GM12878 (cell line): ENCODE data around the gene NDC1. TPM values are rescaled to one million over a fixed set of nuclear protein-coding genes. Genes with fewer than 3 reads are reported as not detected.

Experiments
- ATAC-seq: fragments of 200-7000 bp; cut with Tn5 transposase; 3 replicates; pipeline ENCODE4 v1.9.1; 2020; ENCODE audit warnings: mild to moderate bottlenecking, moderate library complexity
- BruUV-seq: library from RNA; stranded (reverse); fragments of 400-500 nt; replicated peaks from 2 replicates; lab custom pipeline; 2021; lab: Mats Ljungman, UMichigan
- CTCF ChIA-PET: fragments of 300-600 bp; sonication (Branson Sonifier 250); formaldehyde crosslinking; extraction: SDS; loops from one replicate; lab custom pipeline; 2021; ENCODE audit warnings: inconsistent platforms; lab: Yijun Ruan, JAX
- POLR2A ChIA-PET: fragments of 350-600 bp; formaldehyde crosslinking; extraction: SDS; loops from one replicate; lab custom pipeline; 2021; ENCODE audit warnings: inconsistent platforms; lab: Charles Lee
- RAD21 ChIA-PET: fragments of 300-600 bp; sonication (Branson Sonifier 250); formaldehyde crosslinking; loops from one replicate; lab custom pipeline; 2023; ENCODE audit warnings: antibody characterized with exemption; ENCODE audit not compliant: unreplicated experiment; lab: Charles Lee
- SMC1A ChIA-PET: fragments of 300-600 bp; sonication (Branson Sonifier 250); formaldehyde crosslinking; loops from one replicate; lab custom pipeline; 2023; ENCODE audit not compliant: unreplicated experiment, uncharacterized antibody; lab: Charles Lee
- DNase-seq: peaks from one replicate; pipeline ENCODE4 v3.0.0-alpha.2; 2011; ENCODE audit warnings: low read depth, low spot score
- FAIRE-seq: peaks from 3 replicates; lab custom pipeline; 2011; peaks lifted over from hg19 to GRCh38; lab: Jason Lieb, UNC
- H2AFZ ChIP-seq: 2 replicates; pipeline ENCODE4 v1.6.0; 2011; ENCODE audit warnings: low read depth, low read length, control low read depth; ENCODE audit not compliant: control insufficient read depth
- H3K27ac ChIP-seq: 2 replicates; pipeline ENCODE4 v1.5.1; 2011; ENCODE audit warnings: control low read depth; ENCODE audit not compliant: control insufficient read depth, insufficient read depth
- H3K27me3 ChIP-seq, 2 experiments: replicated peaks in 1 of 2; 2 replicates each; pipeline versions ENCODE4 v1.6.0 to v1.6.1; 2011; ENCODE audit warnings: low read length in 1 of 2; ENCODE audit not compliant: control insufficient read depth in 2 of 2, insufficient read depth in 2 of 2
- H3K36me3 ChIP-seq, 2 experiments: 2 replicates each; pipeline ENCODE4 v1.5.1; 2011; ENCODE audit warnings: low read length in 1 of 2; ENCODE audit not compliant: control insufficient read depth in 2 of 2, insufficient read depth in 2 of 2
- H3K4me1 ChIP-seq: 2 replicates; pipeline ENCODE4 v1.6.1; 2011; ENCODE audit warnings: mild to moderate bottlenecking, low read length, moderate library complexity, mixed read lengths; ENCODE audit not compliant: control insufficient read depth, insufficient read depth
- H3K4me2 ChIP-seq: 2 replicates; pipeline ENCODE4 v1.6.0; 2011; ENCODE audit warnings: control low read depth; ENCODE audit not compliant: control insufficient read depth, insufficient read depth
- H3K4me3 ChIP-seq: fragments of 200-600 bp; sonication (generic); 2 replicates; pipeline ENCODE4 v1.5.1; 2016
- H3K79me2 ChIP-seq: 2 replicates; pipeline ENCODE4 v1.6.0; 2011; ENCODE audit warnings: low read length; ENCODE audit not compliant: control insufficient read depth, insufficient read depth
- H3K9ac ChIP-seq: 2 replicates; pipeline ENCODE4 v1.8.0; 2011; ENCODE audit warnings: low read length, control low read depth, mixed read lengths; ENCODE audit not compliant: control insufficient read depth, insufficient read depth
- H3K9me3 ChIP-seq: replicated peaks from 3 replicates; pipeline ENCODE4 v1.5.1; 2011; ENCODE audit warnings: mild to moderate bottlenecking, low read length; ENCODE audit not compliant: control insufficient read depth, insufficient read depth
- H4K20me1 ChIP-seq: 2 replicates; pipeline ENCODE4 v1.6.0; 2011; ENCODE audit not compliant: control insufficient read depth, insufficient read depth
- CHD2 ChIP-seq: IDR thresholded peaks from 2 replicates; pipeline ENCODE4 v1.6.1; 2011; ENCODE audit warnings: low read depth, low read length, improper control_type of control experiment, borderline replicate concordance
- CHD4 ChIP-seq: fragments of 200-600 bp; sonication (generic); IDR thresholded peaks from 2 replicates; pipeline ENCODE4 v1.6.1; 2016; ENCODE audit warnings: mild to moderate bottlenecking
- DPF2 ChIP-seq: fragments of 450-650 bp; IDR thresholded peaks from 2 replicates; pipeline ENCODE4 v1.6.1; 2017; ENCODE audit warnings: mild to moderate bottlenecking
- EGR1 ChIP-seq, 2 experiments: IDR thresholded peaks; 1 replicate in 1 of 2; 2 replicates in 1 of 2; pipeline ENCODE4 v1.6.1; 2011 to 2012; ENCODE audit warnings: low read depth in 2 of 2, low read length in 2 of 2, borderline replicate concordance in 1 of 2, mild to moderate bottlenecking in 1 of 2, moderate library complexity in 1 of 2
- FOS ChIP-seq: IDR thresholded peaks from 3 replicates; pipeline ENCODE4 v1.6.1; 2011; ENCODE audit warnings: borderline replicate concordance; ENCODE audit not compliant: insufficient read length; ENCODE audit errors: extremely low read depth
- IKZF1 ChIP-seq: fragments of 450-650 bp; conservative IDR thresholded peaks from 2 replicates; pipeline ENCODE4 v1.6.1; 2017; ENCODE audit warnings: antibody characterized with exemption, mild to moderate bottlenecking
- NFYB ChIP-seq: IDR thresholded peaks from 2 replicates; pipeline ENCODE4 v1.6.1; 2011; ENCODE audit warnings: low read depth, mild to moderate bottlenecking, low read length, improper control_type of control experiment, moderate library complexity; ENCODE audit not compliant: insufficient read depth
- SP1 ChIP-seq: IDR thresholded peaks from one replicate; pipeline ENCODE4 v1.6.1; 2011; ENCODE audit warnings: low read depth, low read length
- STAT1 ChIP-seq: fragments of 450-650 bp; conservative IDR thresholded peaks from 2 replicates; pipeline ENCODE4 v1.6.1; 2014; ENCODE audit warnings: antibody characterized with exemption, mild to moderate bottlenecking
- WGBS: methylation state at CpG from one replicate; pipeline ENCODE4 v1.1.6; 2016; ENCODE audit warnings: low lambda C conversion rate; ENCODE audit not compliant: insufficient replicate concordance, insufficient coverage; ENCODE audit errors: missing lambda C conversion rate; 5-methylcytosine and 5-hydroxymethylcytosine counted together
- in situ Hi-C: fragments of 300-500 bp; cut with MboI; formaldehyde crosslinking; loops from 9 replicates; pipeline ENCODE4 v1.14.3; 2018; ENCODE audit warnings: mixed read lengths
- intact Hi-C: fragments of 100-400 bp; cut with micrococcal nuclease; formaldehyde crosslinking; loops from one replicate; pipeline ENCODE4 v1.14.2; 2022; ENCODE audit not compliant: unreplicated experiment
- polyA plus RNA-seq, 11 experiments: library from polyadenylated mRNA; depleted of rRNA in 4 of 11; unstranded in 6 of 11; stranded (reverse) in 5 of 11; fragments of >200 nt; fragmentation: Nextera tagmentation in 4 of 11; fragmentation: Illumina TruSeq in 1 of 11; extraction: Ambion mirVana in 4 of 11; extraction: Trizol in 1 of 11; gene quantifications; 1 replicate in 1 of 11; 2 replicates in 10 of 11; pipeline versions ENCODE4 v1.2.1 to v1.2.3, GENCODE V29; 2011 to 2016; ENCODE audit warnings: inconsistent platforms in 2 of 11, missing spikeins in 2 of 11, low read depth in 1 of 11
- total RNA-seq, 4 experiments: library from RNA; depleted of rRNA in 3 of 4; stranded (reverse); fragments of >200 nt in 3 of 4; fragmentation: Illumina TruSeq in 1 of 4; extraction: Trizol in 1 of 4; gene quantifications; 2 replicates each; pipeline versions ENCODE4 v1.2.1 to v1.2.3, GENCODE V29; 2013 to 2021
- TF ChIP-seq, protein P1 (sequence below): IDR thresholded peaks from 2 replicates; pipeline ENCODE4 v1.6.1; 2011; ENCODE audit warnings: mild to moderate bottlenecking, low read depth, low read length, moderate library complexity; ENCODE audit not compliant: insufficient replicate concordance
- TF ChIP-seq, protein P2 (sequence below): fragments of 450-650 bp; IDR thresholded peaks from 2 replicates; pipeline ENCODE4 v1.6.1; 2018; ENCODE audit warnings: mild to moderate bottlenecking, low read depth, moderate library complexity; ENCODE audit not compliant: partially characterized antibody
- TF ChIP-seq, protein P3 (sequence below): fragments of 450-650 bp; IDR thresholded peaks from 2 replicates; pipeline ENCODE4 v1.6.1; 2016; ENCODE audit warnings: mild to moderate bottlenecking

Gene NDC1
- total and polyA plus RNA-seq, 10 of the 15 experiments (the other 5 are each of a cell fraction or from before 2014, with no cell fraction given), result 20.2 to 77.6 (median 47.1) TPM

DNA sequence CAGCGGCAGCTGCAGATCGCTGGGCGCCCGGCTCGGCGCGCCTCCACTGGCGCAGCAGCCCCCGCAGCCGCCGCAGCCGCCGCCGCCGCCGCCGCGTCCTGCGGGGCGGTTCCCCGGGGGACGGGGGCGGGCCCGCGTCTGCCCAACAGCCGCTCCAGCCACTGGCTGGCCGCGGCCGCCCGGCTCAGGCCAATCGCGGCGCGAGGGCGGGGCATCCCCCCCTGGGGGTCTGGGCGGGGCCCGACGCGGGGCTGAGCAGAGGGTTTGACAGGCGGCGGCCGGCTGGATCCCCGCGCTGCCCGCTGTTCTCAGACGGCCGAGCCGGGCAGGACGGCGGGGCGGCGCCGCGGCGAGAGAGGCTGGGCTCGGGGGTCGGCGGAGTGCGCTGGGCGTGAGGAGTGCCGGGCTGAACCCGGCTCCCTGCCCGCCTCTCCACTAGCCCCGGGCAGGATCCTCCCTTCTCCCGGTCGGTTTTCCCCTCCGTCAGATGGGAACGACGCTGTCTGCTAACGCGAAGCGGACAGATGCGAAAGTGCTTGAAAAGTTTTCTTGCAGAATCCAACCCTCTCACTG, 98.9 kb downstream of the NDC1 start, which contains the start of gene GLIS1:
TSS of gene GLIS1 (minus strand) at position 56 of the 573 bp plus-strand sequence. CDS start 1,100 bp downstream, outside the sequence.
- FAIRE-seq (no peak), DNase-seq (no peak), ATAC-seq (peak; percentile 100)
- Histone ChIP-seq H3K27ac (no peak within 1 kb of the TSS), H3K36me3 (no peaks in the 10 kb centered on the region), H3K4me2 (peak within 1 kb of the TSS; percentile 90), H3K27me3 (peaks cover 7 to 9% of the 10 kb centered on the region in 2 experiments), H2AFZ (peak within 1 kb of the TSS; percentile 62), H3K4me1 (no peaks in the 10 kb centered on the region), H3K9ac (no peak within 1 kb of the TSS; the same call in 1 of the 2 replicates), H3K4me3 (peak within 1 kb of the TSS; percentile 65), H3K79me2 (no peaks in the 10 kb centered on the region), H4K20me1 (no peaks in the 10 kb centered on the region), H3K9me3 (no peaks in the 10 kb centered on the region; the same call in 2 of the 3 replicates)
- in situ Hi-C loops, result no loop called here
- no TSS peak for BruUV-seq
- intact Hi-C loops, result no loop called here
- ChIA-PET CTCF (no interaction called here), RAD21 (no interaction called here), SMC1A (no interaction called here), POLR2A (no interaction called here)
- TF ChIP-seq FOS (peak; percentile 69), NFYB (peak; percentile 89), DPF2 (peak; percentile 66), SP1 (peak; percentile 93), IKZF1 (peak; percentile 36; the same call in 1 of the 2 replicates), STAT1 (no peak), EGR1 (IDR thresholded peaks at IDR 0.05; ENCODE audit: borderline replicate concordance in 1 of 2, low read depth in 2 of 2, low read length in 2 of 2) (peak in 1 of 2 experiments; percentile 48; a peak in 2 of 3 replicates), CHD4 (no peak), CHD2 (0 out of 2 replicates have a peak, but pooled peaks have one; percentile 54)
- TF ChIP-seq, protein P1, sequence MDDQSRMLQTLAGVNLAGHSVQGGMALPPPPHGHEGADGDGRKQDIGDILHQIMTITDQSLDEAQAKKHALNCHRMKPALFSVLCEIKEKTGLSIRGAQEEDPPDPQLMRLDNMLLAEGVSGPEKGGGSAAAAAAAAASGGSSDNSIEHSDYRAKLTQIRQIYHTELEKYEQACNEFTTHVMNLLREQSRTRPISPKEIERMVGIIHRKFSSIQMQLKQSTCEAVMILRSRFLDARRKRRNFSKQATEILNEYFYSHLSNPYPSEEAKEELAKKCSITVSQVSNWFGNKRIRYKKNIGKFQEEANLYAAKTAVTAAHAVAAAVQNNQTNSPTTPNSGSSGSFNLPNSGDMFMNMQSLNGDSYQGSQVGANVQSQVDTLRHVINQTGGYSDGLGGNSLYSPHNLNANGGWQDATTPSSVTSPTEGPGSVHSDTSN, result peak; percentile 94
- TF ChIP-seq, protein P2, sequence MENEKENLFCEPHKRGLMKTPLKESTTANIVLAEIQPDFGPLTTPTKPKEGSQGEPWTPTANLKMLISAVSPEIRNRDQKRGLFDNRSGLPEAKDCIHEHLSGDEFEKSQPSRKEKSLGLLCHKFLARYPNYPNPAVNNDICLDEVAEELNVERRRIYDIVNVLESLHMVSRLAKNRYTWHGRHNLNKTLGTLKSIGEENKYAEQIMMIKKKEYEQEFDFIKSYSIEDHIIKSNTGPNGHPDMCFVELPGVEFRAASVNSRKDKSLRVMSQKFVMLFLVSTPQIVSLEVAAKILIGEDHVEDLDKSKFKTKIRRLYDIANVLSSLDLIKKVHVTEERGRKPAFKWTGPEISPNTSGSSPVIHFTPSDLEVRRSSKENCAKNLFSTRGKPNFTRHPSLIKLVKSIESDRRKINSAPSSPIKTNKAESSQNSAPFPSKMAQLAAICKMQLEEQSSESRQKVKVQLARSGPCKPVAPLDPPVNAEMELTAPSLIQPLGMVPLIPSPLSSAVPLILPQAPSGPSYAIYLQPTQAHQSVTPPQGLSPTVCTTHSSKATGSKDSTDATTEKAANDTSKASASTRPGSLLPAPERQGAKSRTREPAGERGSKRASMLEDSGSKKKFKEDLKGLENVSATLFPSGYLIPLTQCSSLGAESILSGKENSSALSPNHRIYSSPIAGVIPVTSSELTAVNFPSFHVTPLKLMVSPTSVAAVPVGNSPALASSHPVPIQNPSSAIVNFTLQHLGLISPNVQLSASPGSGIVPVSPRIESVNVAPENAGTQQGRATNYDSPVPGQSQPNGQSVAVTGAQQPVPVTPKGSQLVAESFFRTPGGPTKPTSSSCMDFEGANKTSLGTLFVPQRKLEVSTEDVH, result no peak
- TF ChIP-seq, protein P3, sequence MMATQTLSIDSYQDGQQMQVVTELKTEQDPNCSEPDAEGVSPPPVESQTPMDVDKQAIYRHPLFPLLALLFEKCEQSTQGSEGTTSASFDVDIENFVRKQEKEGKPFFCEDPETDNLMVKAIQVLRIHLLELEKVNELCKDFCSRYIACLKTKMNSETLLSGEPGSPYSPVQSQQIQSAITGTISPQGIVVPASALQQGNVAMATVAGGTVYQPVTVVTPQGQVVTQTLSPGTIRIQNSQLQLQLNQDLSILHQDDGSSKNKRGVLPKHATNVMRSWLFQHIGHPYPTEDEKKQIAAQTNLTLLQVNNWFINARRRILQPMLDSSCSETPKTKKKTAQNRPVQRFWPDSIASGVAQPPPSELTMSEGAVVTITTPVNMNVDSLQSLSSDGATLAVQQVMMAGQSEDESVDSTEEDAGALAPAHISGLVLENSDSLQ, result peak; percentile 55
- WGBS, result 2% methylated on average over 21 of the region's 73 CpGs
